ENCODE results near the gene ATF4. TPM values are rescaled to one million over a fixed set of nuclear protein-coding genes. Genes with fewer than 3 reads are reported as not detected.

Gene ATF4
- total and polyA plus RNA-seq, 2 of the 8 experiments (the other 6 are each of a cell fraction or from before 2014, with no cell fraction given), result 553 to 704 TPM

- Histone ChIP-seq H3K27ac (ENCODE audit: low read depth, low read length) (no peak overlapping the region), H3K56ac (replicated peaks; ENCODE audit: insufficient read length, low read depth, low read length) (no peak overlapping the region), H3K4me1 (replicated peaks in 1 of 4; ENCODE audit: control insufficient read depth in 3 of 4, insufficient read depth in 4 of 4, low read length in 3 of 4) (peaks cover 0 to 6% (median 4%) of the 10 kb centered on the region in 4 experiments; a peak in 4 of 7 replicates), H3K9me3 (ENCODE audit: insufficient read depth in 2 of 2, low read depth in 1 of 2, low read length in 1 of 2) (no peaks in the 10 kb centered on the region), H2BK12ac (ENCODE audit: low read depth, low read length) (no peak overlapping the region), H4K8ac (ENCODE audit: extremely low read depth, insufficient read depth, low read length) (no peak overlapping the region), H4K20me1 (replicated peaks in 1 of 2; ENCODE audit: control insufficient read depth in 1 of 2, insufficient read depth in 2 of 2, low read length in 2 of 2) (peaks cover 0 to 3% of the 10 kb centered on the region in 2 experiments), H3K36me3 (ENCODE audit: control insufficient read depth in 2 of 4, insufficient read depth in 4 of 4, low read length in 3 of 4) (no peaks in the 10 kb centered on the region), H3K79me1 (ENCODE audit: low read depth, low read length) (no peaks in the 10 kb centered on the region), H3K9ac (replicated peaks in 1 of 4; ENCODE audit: extremely low read depth in 1 of 4, low read depth in 3 of 4, low read length in 3 of 4) (no peak overlapping the region), H4K5ac (ENCODE audit: insufficient read length, low read depth, low read length) (no peak overlapping the region), H3K23ac (ENCODE audit: insufficient read length) (no peak overlapping the region), H3K4ac (replicated peaks; ENCODE audit: insufficient read length, low read depth, low read length) (no peak overlapping the region), H3K23me2 (ENCODE audit: low read depth, low read length) (no peaks in the 10 kb centered on the region), H2AK5ac (ENCODE audit: low read depth, low read length) (no peak overlapping the region), H3K27me3 (replicated peaks in 1 of 4; ENCODE audit: control insufficient read depth in 3 of 4, extremely low read depth in 1 of 4, insufficient read depth in 3 of 4, low read length in 3 of 4) (peaks cover 0 to 8% (median 3%) of the 10 kb centered on the region in 4 experiments; a peak in 4 of 7 replicates), H2BK120ac (replicated peaks; ENCODE audit: low read depth, low read length) (no peak overlapping the region), H4K91ac (replicated peaks; ENCODE audit: insufficient read length, low read length) (no peak overlapping the region), H3K79me2 (ENCODE audit: control insufficient read depth in 1 of 2, insufficient read depth in 2 of 2, low read length in 2 of 2) (no peaks in the 10 kb centered on the region), H3K14ac (ENCODE audit: insufficient read length) (no peak overlapping the region), H2AFZ (ENCODE audit: low read length) (no peak overlapping the region), H2BK5ac (ENCODE audit: low read depth, low read length) (no peak overlapping the region), H3K4me3 (ENCODE audit: extremely low read depth in 1 of 4, insufficient read depth in 2 of 4, low read depth in 3 of 4, low read length in 4 of 4) (no peak overlapping the region), H3K18ac (ENCODE audit: extremely low read depth, low read length) (no peak overlapping the region), H2BK15ac (ENCODE audit: low read length) (no peak overlapping the region), H3K4me2 (ENCODE audit: insufficient read depth in 1 of 2, low read depth in 2 of 2, low read length in 2 of 2) (peak overlapping the region; percentile 23 to 38; a peak in 1 of 4 replicates), H2BK20ac (ENCODE audit: low read length) (no peak overlapping the region)
- 88% methylated on average over 14 of the region's 17 CpGs; no CpG with 5 or more reads in 1 of the 2 experiments for WGBS, 2 experiments (ENCODE audit: extremely low coverage in 1 of 2, insufficient coverage in 1 of 2, insufficient read length in 1 of 2, insufficient replicate concordance in 2 of 2, low coverage in 1 of 2, low lambda C conversion rate in 2 of 2, missing lambda C conversion rate in 1 of 2)
- FAIRE-seq (no peak), DNase-seq (ENCODE audit: low read depth in 1 of 2, low spot score in 2 of 2) (no peak)
- POLR2A ChIA-PET (ENCODE audit: partially characterized antibody), result interaction anchor here (0.9 to 7.0 kb wide), 10 partner anchors 12 to 175 kb away, joined by 3 to 83 read pairs (median 5); partner anchors contain the start of genes ATF4 and MIEF1
- CTCF ChIA-PET (ENCODE audit: partially characterized antibody), result interaction anchor here (0.9 to 19.7 kb wide), 14 partner anchors 9 to 169 kb away, joined by 3 to 361 read pairs (median 3); partner anchors contain the start of gene RPS19BP1
- TF ChIP-seq, protein P1, sequence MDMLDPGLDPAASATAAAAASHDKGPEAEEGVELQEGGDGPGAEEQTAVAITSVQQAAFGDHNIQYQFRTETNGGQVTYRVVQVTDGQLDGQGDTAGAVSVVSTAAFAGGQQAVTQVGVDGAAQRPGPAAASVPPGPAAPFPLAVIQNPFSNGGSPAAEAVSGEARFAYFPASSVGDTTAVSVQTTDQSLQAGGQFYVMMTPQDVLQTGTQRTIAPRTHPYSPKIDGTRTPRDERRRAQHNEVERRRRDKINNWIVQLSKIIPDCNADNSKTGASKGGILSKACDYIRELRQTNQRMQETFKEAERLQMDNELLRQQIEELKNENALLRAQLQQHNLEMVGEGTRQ (IDR thresholded peaks at IDR 0.05; ENCODE audit: low read length), result no peak
- no peak for TF ChIP-seq SP4 (IDR thresholded peaks at IDR 0.05; ENCODE audit: low read length)
- TF ChIP-seq NRF1 (IDR thresholded peaks at IDR 0.05; ENCODE audit: low read depth, low read length), result no peak
- no peak for TF ChIP-seq CTCF (IDR thresholded peaks at IDR 0.05; ENCODE audit: control extremely low read depth in 1 of 3, insufficient read depth in 1 of 3, low read depth in 1 of 3, low read length in 3 of 3)
- TF ChIP-seq CBX8 (IDR thresholded peaks at IDR 0.05; ENCODE audit: borderline replicate concordance, low read depth, low read length), result no peak
- no peak for TF ChIP-seq SAP30 (IDR thresholded peaks at IDR 0.05; ENCODE audit: insufficient read depth, insufficient replicate concordance, low read length)
Observed at GRCh38 chr22:39489094-39490068, 31.0 kb upstream of the ATF4 start.

All from H1 (cell line).